ENCODE results near the gene NANOS2. TPM values are rescaled to one million over a fixed set of nuclear protein-coding genes. Genes with fewer than 3 reads are reported as not detected.

Gene NANOS2
- total and polyA plus RNA-seq, 2 of the 13 experiments (the other 11 are each of a cell fraction or from before 2014, with no cell fraction given) = not detected

- TF ChIP-seq RFX5 (IDR thresholded peaks at IDR 0.05; ENCODE audit: low read depth, low read length) = no peak
- TF ChIP-seq TEAD2 (CRISPR knock-in tag; IDR thresholded peaks at IDR 0.05) = no peak
- TF ChIP-seq CTCF (CRISPR knock-in tag; IDR thresholded peaks at IDR 0.05) = no peak
- peak; percentile 53; the same call in 1 of the 2 replicates for TF ChIP-seq HMGXB3 (CRISPR knock-in tag; IDR thresholded peaks at IDR 0.05; ENCODE audit: borderline replicate concordance)
- no peak for TF ChIP-seq ZNF18 (CRISPR knock-in tag; IDR thresholded peaks at IDR 0.05; ENCODE audit: insufficient replicate concordance)
- TF ChIP-seq KAT7 (CRISPR knock-in tag; IDR thresholded peaks at IDR 0.05; ENCODE audit: borderline replicate concordance) = no peak
- TF ChIP-seq SIN3B (IDR thresholded peaks at IDR 0.05; ENCODE audit: low read length) = no peak
- TF ChIP-seq AKAP8 (CRISPR knock-in tag; IDR thresholded peaks at IDR 0.05) = no peak
- peak; percentile 60; the same call in 1 of the 2 replicates for TF ChIP-seq CBFB (CRISPR knock-in tag; IDR thresholded peaks at IDR 0.05)
- peak; percentile 69 for TF ChIP-seq ZNF230 (CRISPR knock-in tag; IDR thresholded peaks at IDR 0.05)
- TF ChIP-seq ZNF713 (CRISPR knock-in tag; IDR thresholded peaks at IDR 0.05) = no peak
- peak; percentile 77; the same call in 1 of the 2 replicates for TF ChIP-seq ZNF782 (CRISPR knock-in tag; IDR thresholded peaks at IDR 0.05; ENCODE audit: borderline replicate concordance)
- TF ChIP-seq ZNF317 (CRISPR knock-in tag; IDR thresholded peaks at IDR 0.05) = peak; percentile 45; the same call in 1 of the 2 replicates
- no peak for TF ChIP-seq ZBTB34 (CRISPR knock-in tag; IDR thresholded peaks at IDR 0.05)
- no peak for TF ChIP-seq HNRNPUL1 (IDR thresholded peaks at IDR 0.05; ENCODE audit: low read depth, low read length)
- TF ChIP-seq JUN (CRISPR knock-in tag; IDR thresholded peaks at IDR 0.05) = no peak
- TF ChIP-seq YEATS2 (CRISPR knock-in tag; IDR thresholded peaks at IDR 0.05; ENCODE audit: borderline replicate concordance) = peak; percentile 46; the same call in 1 of the 2 replicates
- no peak for TF ChIP-seq ETS1 (CRISPR knock-in tag; IDR thresholded peaks at IDR 0.05)
- no peak for TF ChIP-seq FOXP1 (IDR thresholded peaks at IDR 0.05)
- no peak for TF ChIP-seq FOXP1 (CRISPR knock-in tag; IDR thresholded peaks at IDR 0.05)
Measured at GRCh38 chr19:45886427-45887199, 28.0 kb downstream of the NANOS2 start (continued).

Measured in HepG2 (cell line).